SU-DHL-6 (cell line): ENCODE data around the gene RUNX2.

ENCODE experiments used
- H2AFZ ChIP-seq: fragments of 200-600 bp; sonication (generic); 2 replicates; pipeline ENCODE4 v1.6.1; 2014; ENCODE audit warnings: low read depth, mild to moderate bottlenecking, moderate library complexity, mixed read lengths, antibody characterized with exemption, low read length; ENCODE audit not compliant: severe bottlenecking
- H3F3A ChIP-seq: fragments of 200-600 bp; shearing (Covaris generic); 2 replicates; pipeline ENCODE4 v1.6.0; 2016; ENCODE audit warnings: antibody characterized with exemption, mild to moderate bottlenecking; ENCODE audit not compliant: insufficient read depth
- H3K27ac ChIP-seq: fragments of 200-600 bp; sonication (generic); 2 replicates; pipeline ENCODE4 v1.5.1; 2016; ENCODE audit warnings: low read depth, mild to moderate bottlenecking, low read length, moderate library complexity, mixed read lengths
- H3K27me3 ChIP-seq: fragments of 200-600 bp; sonication (generic), shearing (Covaris generic); 2 replicates; pipeline ENCODE4 v1.6.0; 2014; ENCODE audit warnings: mild to moderate bottlenecking, low read length
- H3K36me3 ChIP-seq: fragments of 200-600 bp; sonication (generic); 2 replicates; pipeline ENCODE4 v1.6.1; 2014; ENCODE audit warnings: mild to moderate bottlenecking, low read length, mixed read lengths
- H3K4me2 ChIP-seq: fragments of 300-600, 200-600 bp; shearing (Covaris generic), sonication (generic); 2 replicates; pipeline ENCODE4 v1.6.0; 2014; ENCODE audit warnings: low read length, low read depth, mild to moderate bottlenecking; ENCODE audit not compliant: poor library complexity, severe bottlenecking
- H3K4me3 ChIP-seq: fragments of 200-600 bp; sonication (generic); 2 replicates; pipeline ENCODE4 v1.5.1; 2014; ENCODE audit warnings: antibody characterized with exemption, low read length, mild to moderate bottlenecking, mixed read lengths; ENCODE audit not compliant: insufficient read depth, poor library complexity, severe bottlenecking
- H3K79me2 ChIP-seq: fragments of 200-600 bp; sonication (generic); 2 replicates; pipeline ENCODE4 v1.6.1; 2014; ENCODE audit warnings: mild to moderate bottlenecking, low read length, moderate library complexity; ENCODE audit not compliant: insufficient read depth
- H3K9ac ChIP-seq: fragments of 200-600 bp; sonication (generic); 2 replicates; pipeline ENCODE4 v1.7.0; 2014; ENCODE audit warnings: mild to moderate bottlenecking, low read length
- H3K9me2 ChIP-seq: fragments of 200-600 bp; sonication (generic); replicated peaks from 2 replicates; pipeline ENCODE4 v1.6.1; 2014; ENCODE audit warnings: low read length; ENCODE audit not compliant: insufficient read depth
- H3K9me3 ChIP-seq: fragments of 200-600 bp; sonication (generic); 2 replicates; pipeline ENCODE4 v1.6.1; 2014; ENCODE audit warnings: low read length, mixed read lengths; ENCODE audit not compliant: insufficient read depth
- H4K20me1 ChIP-seq: fragments of 200-600 bp; sonication (generic); 2 replicates; pipeline ENCODE4 v1.6.1; 2014; ENCODE audit warnings: low read depth, mild to moderate bottlenecking, antibody characterized with exemption, low read length, moderate library complexity, mixed read lengths
- EZH2phosphoT487 ChIP-seq: fragments of 200-600 bp; sonication (generic), shearing (Covaris generic); conservative IDR thresholded peaks from 2 replicates; pipeline ENCODE4 v1.6.1; 2018; ENCODE audit warnings: mild to moderate bottlenecking, antibody characterized with exemption, low read length, moderate library complexity, mixed read lengths
- TF ChIP-seq, protein P1 (sequence below): fragments of 200-600 bp; sonication (generic); IDR thresholded peaks from one replicate; pipeline ENCODE4 v1.5.1; 2017; ENCODE audit warnings: antibody characterized with exemption, mild to moderate bottlenecking, low read length, moderate library complexity; ENCODE audit not compliant: insufficient read depth, poor library complexity, severe bottlenecking

RUNX2 gene

DNA sequence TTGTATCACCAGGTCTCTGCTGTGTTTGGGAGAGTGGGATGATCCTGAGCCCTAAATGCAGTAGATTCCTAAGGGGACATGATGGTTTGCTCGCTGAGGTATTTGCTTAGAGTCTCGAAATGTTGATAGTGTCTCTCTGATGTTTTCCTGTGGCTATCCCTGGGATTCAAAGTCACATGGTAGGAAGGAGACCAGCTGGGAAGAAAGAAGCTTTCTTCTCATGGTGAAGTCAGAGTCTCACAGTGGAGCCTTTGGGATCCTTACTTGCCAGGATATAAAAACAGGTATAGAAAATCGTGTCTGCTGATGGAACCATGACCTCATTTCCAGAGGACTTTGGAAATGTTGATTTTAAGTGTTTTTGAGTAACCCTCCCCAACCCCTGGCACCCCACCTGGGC is 308.9 kb downstream of the RUNX2 start:
- Histone ChIP-seq H3K9me3 (no peaks in the 10 kb centered on the region), H2AFZ (no peak overlapping the region), H3F3A (no peaks in the 10 kb centered on the region), H3K27me3 (no peaks in the 10 kb centered on the region), H3K4me2 (no peak overlapping the region), H4K20me1 (no peaks in the 10 kb centered on the region), H3K9ac (no peak overlapping the region), H3K27ac (no peak overlapping the region), H3K36me3 (no peaks in the 10 kb centered on the region), H3K79me2 (no peaks in the 10 kb centered on the region), H3K9me2 (no peaks in the 10 kb centered on the region), H3K4me3 (no peak overlapping the region)
- TF ChIP-seq, protein P1, sequence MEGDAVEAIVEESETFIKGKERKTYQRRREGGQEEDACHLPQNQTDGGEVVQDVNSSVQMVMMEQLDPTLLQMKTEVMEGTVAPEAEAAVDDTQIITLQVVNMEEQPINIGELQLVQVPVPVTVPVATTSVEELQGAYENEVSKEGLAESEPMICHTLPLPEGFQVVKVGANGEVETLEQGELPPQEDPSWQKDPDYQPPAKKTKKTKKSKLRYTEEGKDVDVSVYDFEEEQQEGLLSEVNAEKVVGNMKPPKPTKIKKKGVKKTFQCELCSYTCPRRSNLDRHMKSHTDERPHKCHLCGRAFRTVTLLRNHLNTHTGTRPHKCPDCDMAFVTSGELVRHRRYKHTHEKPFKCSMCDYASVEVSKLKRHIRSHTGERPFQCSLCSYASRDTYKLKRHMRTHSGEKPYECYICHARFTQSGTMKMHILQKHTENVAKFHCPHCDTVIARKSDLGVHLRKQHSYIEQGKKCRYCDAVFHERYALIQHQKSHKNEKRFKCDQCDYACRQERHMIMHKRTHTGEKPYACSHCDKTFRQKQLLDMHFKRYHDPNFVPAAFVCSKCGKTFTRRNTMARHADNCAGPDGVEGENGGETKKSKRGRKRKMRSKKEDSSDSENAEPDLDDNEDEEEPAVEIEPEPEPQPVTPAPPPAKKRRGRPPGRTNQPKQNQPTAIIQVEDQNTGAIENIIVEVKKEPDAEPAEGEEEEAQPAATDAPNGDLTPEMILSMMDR = no peak

DNA sequence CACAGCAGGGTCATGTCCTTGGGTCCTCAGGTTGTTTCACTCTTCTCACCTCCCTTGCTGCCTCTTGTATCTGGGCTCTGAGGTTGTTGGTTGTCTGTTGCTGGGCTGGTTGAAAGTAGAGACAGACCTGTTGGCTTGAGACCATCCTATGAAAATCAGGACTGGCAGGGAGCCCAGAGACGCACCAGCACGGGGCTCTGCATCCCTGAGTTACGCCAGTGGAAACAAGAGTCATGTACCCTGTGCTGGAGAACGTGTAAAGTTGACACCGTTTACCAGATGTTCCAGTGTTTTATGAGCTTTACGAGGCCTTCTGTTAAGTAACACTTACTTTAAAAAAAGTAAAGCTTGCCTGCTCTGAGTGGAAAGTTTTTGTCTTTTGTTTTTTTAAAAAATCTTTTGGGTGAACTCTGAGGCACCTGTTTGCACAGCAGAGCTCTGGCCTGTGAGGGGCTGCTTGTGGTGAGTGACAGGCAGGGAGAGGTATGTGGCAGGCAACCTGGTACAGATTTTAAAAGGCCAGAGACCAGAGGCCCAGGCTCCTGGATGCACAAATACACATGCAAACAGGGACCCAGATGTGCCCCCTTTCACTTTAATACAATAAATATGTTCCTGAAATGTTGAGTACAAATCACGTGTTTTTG is 309.6 kb downstream of the RUNX2 start:
- no peaks in the 10 kb centered on the region for H3K9me3 ChIP-seq

DNA sequence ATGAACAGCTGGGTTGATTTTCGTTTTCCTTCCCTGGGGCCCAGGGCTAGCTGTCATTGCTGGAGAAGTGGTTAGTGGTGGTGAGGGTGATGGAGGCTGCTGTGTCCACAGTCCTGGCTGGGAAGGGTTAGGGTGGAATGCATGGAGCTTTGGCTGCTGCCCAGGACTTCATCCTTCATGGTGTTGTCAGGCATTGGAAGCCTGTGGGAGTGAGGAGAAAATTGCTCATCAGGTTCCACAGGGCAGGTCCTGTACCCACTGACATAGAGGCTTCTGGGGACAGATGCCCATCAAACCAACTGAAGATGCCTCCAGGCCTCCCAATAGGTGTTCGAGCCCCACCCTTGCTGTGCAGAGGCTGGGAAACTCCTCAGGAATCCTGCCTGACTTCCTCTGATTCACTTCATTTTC is 312.0 kb downstream of the RUNX2 start:
- Histone ChIP-seq H4K20me1 (no peaks in the 10 kb centered on the region), H3F3A (no peaks in the 10 kb centered on the region), H3K27me3 (no peaks in the 10 kb centered on the region), H2AFZ (no peak overlapping the region), H3K4me3 (no peak overlapping the region), H3K36me3 (no peaks in the 10 kb centered on the region), H3K9ac (no peak overlapping the region), H3K27ac (no peak overlapping the region), H3K4me2 (no peak overlapping the region), H3K9me3 (no peaks in the 10 kb centered on the region), H3K79me2 (no peaks in the 10 kb centered on the region), H3K9me2 (no peaks in the 10 kb centered on the region)
- TF ChIP-seq, protein P1 = no peak
- no peak for TF ChIP-seq EZH2phosphoT487

More for the DNA sequence above, 309.6 kb downstream of the RUNX2 start:
- Histone ChIP-seq H3K27me3 (no peaks in the 10 kb centered on the region), H3K79me2 (no peaks in the 10 kb centered on the region), H3K4me2 (no peak overlapping the region), H3K9me2 (no peaks in the 10 kb centered on the region), H3F3A (no peaks in the 10 kb centered on the region), H3K27ac (no peak overlapping the region), H3K9ac (no peak overlapping the region), H3K36me3 (no peaks in the 10 kb centered on the region), H3K4me3 (no peak overlapping the region), H4K20me1 (no peaks in the 10 kb centered on the region), H2AFZ (no peak overlapping the region)
- TF ChIP-seq EZH2phosphoT487 = no peak
- TF ChIP-seq, protein P1 = no peak
